Measurements from ENCODE around the gene SSNA1.

The SSNA1 gene

GRCh38 chr9:137178939-137179630, 9.4 kb upstream of the SSNA1 start:
- H3K4me1 ChIP-seq, result no peaks in the 10 kb centered on the region
- no peak overlapping the region for H3K4me3 ChIP-seq
- no peaks in the 10 kb centered on the region for H3K9me3 ChIP-seq
- H3K36me3 ChIP-seq (replicated peaks), result peaks cover 36% of the 10 kb centered on the region
- in situ Hi-C loops (cut with MboI; ENCODE audit: low sequenced_read_pairs), result no loop called here
- no peaks in the 10 kb centered on the region for H3K27me3 ChIP-seq (ENCODE audit: low read depth)
- DNase-seq (ENCODE audit: low spot score in 2 of 2), result no peak

DNA sequence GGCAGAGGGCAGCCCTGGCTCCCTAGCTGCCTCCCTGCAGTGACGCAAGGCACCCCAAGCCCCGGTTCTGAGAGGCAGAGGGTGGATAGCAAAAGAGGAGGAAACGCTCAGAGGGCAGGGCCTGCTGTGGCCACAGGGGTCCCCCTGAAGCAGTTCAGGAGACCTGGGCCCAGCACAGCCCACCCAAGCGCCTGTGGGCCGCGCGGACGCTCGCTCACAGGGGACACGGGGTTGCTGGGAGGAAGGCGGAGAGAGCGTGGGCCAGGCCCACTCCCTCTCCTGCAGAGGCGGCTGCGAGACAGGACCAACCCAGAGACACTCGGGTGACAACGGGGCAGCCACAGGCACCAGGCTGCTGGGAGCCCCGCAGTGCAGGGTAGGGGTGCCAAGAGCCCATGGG, 8.7 kb upstream of the SSNA1 start:
- no peaks in the 10 kb centered on the region for H3K27me3 ChIP-seq (ENCODE audit: low read depth)
- in situ Hi-C loops (cut with MboI; ENCODE audit: low sequenced_read_pairs), result no loop called here
- no peaks in the 10 kb centered on the region for H3K4me1 ChIP-seq
- H3K36me3 ChIP-seq (replicated peaks), result peaks cover 36% of the 10 kb centered on the region
- no peak overlapping the region for H3K4me3 ChIP-seq
- DNase-seq (ENCODE audit: low spot score in 2 of 2), result no peak
- H3K9me3 ChIP-seq, result no peaks in the 10 kb centered on the region

DNA sequence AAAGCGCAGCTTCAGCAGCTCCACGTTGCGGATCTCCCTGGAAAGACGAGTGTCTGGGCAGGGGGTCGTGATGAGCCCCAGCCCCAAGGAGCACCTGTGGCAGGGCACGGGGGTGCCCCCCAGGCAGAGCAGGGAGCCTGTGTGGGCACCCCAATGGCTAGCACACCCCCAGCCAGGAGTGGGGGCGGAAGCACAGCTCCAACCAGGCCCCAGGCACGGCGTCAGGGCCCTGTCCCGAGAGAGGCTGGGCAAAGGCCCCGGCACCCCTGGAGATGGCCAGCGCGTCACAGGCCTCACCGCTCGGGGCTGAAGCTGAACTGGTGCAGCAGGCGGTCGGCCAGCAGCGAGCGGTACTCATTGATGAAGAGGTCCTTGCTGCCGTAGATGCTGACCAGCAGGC, 8.0 kb upstream of the SSNA1 start:
- in situ Hi-C loops (cut with MboI; ENCODE audit: low sequenced_read_pairs), result no loop called here

GRCh38 chr9:137181680-137182079, 6.8 kb upstream of the SSNA1 start:
- no peak for DNase-seq (ENCODE audit: low spot score in 2 of 2)
- H3K36me3 ChIP-seq (replicated peaks), result peaks cover 50% of the 10 kb centered on the region
- peaks cover under 1% of the 10 kb centered on the region; the same call in 1 of the 2 replicates for H3K4me1 ChIP-seq
- H3K27me3 ChIP-seq (ENCODE audit: low read depth), result no peaks in the 10 kb centered on the region
- in situ Hi-C loops (cut with MboI; ENCODE audit: low sequenced_read_pairs), result no loop called here
- H3K9me3 ChIP-seq, result no peaks in the 10 kb centered on the region
- H3K4me3 ChIP-seq, result no peak overlapping the region

More for the DNA sequence above, 8.0 kb upstream of the SSNA1 start:
- H3K27me3 ChIP-seq (ENCODE audit: low read depth), result no peaks in the 10 kb centered on the region
- peaks cover 40% of the 10 kb centered on the region for H3K36me3 ChIP-seq (replicated peaks)
- DNase-seq (ENCODE audit: low spot score in 2 of 2), result no peak
- H3K9me3 ChIP-seq, result no peaks in the 10 kb centered on the region
- no peak overlapping the region for H3K4me3 ChIP-seq
- no peaks in the 10 kb centered on the region for H3K4me1 ChIP-seq

DNA sequence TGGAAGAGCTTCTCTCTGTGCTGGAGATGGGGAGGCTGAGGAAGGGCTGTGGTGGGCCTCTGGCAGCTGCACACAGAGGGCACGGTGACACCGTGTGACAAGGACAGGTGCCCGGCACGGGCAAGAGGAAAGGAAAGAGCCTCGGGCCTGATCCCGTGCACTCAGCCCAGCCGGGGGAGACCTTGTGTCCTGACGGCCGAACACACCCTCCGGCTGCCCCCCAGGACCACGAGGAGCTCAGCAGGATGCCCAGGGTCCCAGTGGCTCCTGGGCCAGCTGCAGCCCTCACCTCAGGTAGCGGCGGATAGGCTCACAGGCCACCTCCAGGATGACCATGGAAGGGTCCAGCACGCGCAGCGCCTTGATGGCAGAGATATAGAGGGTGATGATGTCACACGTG, 5.6 kb upstream of the SSNA1 start:
- DNase-seq (ENCODE audit: low spot score in 2 of 2), result no peak
- peaks cover 50% of the 10 kb centered on the region for H3K36me3 ChIP-seq (replicated peaks)
- H3K27me3 ChIP-seq (ENCODE audit: low read depth), result no peaks in the 10 kb centered on the region
- H3K4me3 ChIP-seq, result no peak overlapping the region
- no peaks in the 10 kb centered on the region for H3K9me3 ChIP-seq
- in situ Hi-C loops (cut with MboI; ENCODE audit: low sequenced_read_pairs), result no loop called here
- H3K4me1 ChIP-seq, result peaks cover 11% of the 10 kb centered on the region

GRCh38 chr9:137183980-137184595, 4.4 kb upstream of the SSNA1 start:
- H3K27me3 ChIP-seq (ENCODE audit: low read depth), result no peaks in the 10 kb centered on the region
- peaks cover 54% of the 10 kb centered on the region for H3K36me3 ChIP-seq (replicated peaks)
- DNase-seq (ENCODE audit: low spot score in 2 of 2), result no peak
- in situ Hi-C loops (cut with MboI; ENCODE audit: low sequenced_read_pairs), result no loop called here
- no peaks in the 10 kb centered on the region for H3K9me3 ChIP-seq
- H3K4me3 ChIP-seq, result no peak overlapping the region
- peaks cover 11% of the 10 kb centered on the region for H3K4me1 ChIP-seq

GRCh38 chr9:137184881-137185660, 3.4 kb upstream of the SSNA1 start:
- Histone ChIP-seq H3K4me1 (peaks cover 18% of the 10 kb centered on the region), H3K4me3 (no peak overlapping the region), H3K36me3 (replicated peaks) (peaks cover 54% of the 10 kb centered on the region), H3K9me3 (no peaks in the 10 kb centered on the region), H3K27me3 (ENCODE audit: low read depth) (no peaks in the 10 kb centered on the region)
- no peak for DNase-seq (ENCODE audit: low spot score in 2 of 2)
- in situ Hi-C loops (cut with MboI; ENCODE audit: low sequenced_read_pairs), result no loop called here

- DNase-seq (ENCODE audit: low spot score in 2 of 2), result no peak
- peaks cover 54% of the 10 kb centered on the region for H3K36me3 ChIP-seq (replicated peaks)
- no peaks in the 10 kb centered on the region for H3K9me3 ChIP-seq
- no peaks in the 10 kb centered on the region for H3K27me3 ChIP-seq (ENCODE audit: low read depth)
- in situ Hi-C loops (cut with MboI; ENCODE audit: low sequenced_read_pairs), result no loop called here
- no peak overlapping the region for H3K4me3 ChIP-seq
- H3K4me1 ChIP-seq, result peaks cover 18% of the 10 kb centered on the region
These were observed 2.6 kb upstream of the SSNA1 start for GRCh38 chr9:137185921-137186320.

DNA sequence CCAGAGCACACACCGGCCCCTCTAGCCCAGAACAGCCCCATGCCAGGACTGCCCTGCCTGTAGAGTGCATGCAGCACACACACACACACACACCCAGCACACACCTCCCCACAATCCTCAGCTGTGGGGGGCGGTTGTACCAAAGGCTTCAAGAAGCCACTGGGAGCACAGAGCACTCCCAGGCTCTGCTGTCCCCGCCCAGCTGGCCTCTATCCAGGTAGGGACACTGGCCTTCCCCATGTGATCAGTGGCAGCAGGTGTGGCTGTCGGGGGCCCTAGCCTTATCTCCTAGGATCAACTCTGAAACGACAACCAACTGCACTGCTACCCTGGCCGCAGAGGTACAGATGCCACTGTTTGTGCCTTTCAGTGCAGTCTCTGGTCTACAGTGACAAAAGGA, 2.1 kb upstream of the SSNA1 start:
- no peak for DNase-seq (ENCODE audit: low spot score in 2 of 2)
- in situ Hi-C loops (cut with MboI; ENCODE audit: low sequenced_read_pairs), result no loop called here
- H3K36me3 ChIP-seq (replicated peaks), result peaks cover 50% of the 10 kb centered on the region
- H3K4me1 ChIP-seq, result peaks cover 18% of the 10 kb centered on the region
- H3K27me3 ChIP-seq (ENCODE audit: low read depth), result no peaks in the 10 kb centered on the region
- H3K4me3 ChIP-seq, result no peak overlapping the region
- H3K9me3 ChIP-seq, result no peaks in the 10 kb centered on the region

DNA sequence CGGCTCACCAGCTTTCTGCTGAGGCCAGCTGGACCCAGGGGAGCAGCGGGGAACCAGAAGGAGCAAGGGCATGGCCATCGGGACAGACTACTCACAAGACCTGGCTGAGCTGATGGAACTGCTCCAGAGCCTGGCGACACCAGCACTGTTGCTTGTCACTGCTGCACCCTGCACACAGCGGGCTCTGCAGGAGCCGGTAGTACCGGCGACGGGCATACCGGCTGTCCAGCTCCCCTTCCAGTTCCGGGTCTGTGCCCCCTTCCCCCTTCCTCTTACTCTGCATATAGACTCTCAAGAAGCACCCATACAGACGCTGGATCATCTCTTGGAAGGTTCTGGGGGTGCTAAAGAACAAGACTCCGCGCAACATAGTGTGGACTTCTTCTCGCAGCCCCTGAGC, 1.1 kb upstream of the SSNA1 start:
- Histone ChIP-seq H3K27me3 (ENCODE audit: low read depth) (no peaks in the 10 kb centered on the region), H3K4me3 (peak overlapping the region; percentile 100), H3K9me3 (no peaks in the 10 kb centered on the region), H3K4me1 (peaks cover 18% of the 10 kb centered on the region), H3K36me3 (replicated peaks) (peaks cover 46% of the 10 kb centered on the region)
- in situ Hi-C loops (cut with MboI; ENCODE audit: low sequenced_read_pairs), result no loop called here
- no peak for DNase-seq (ENCODE audit: low spot score in 2 of 2)

- in situ Hi-C loops (cut with MboI; ENCODE audit: low sequenced_read_pairs), result no loop called here
- peak overlapping the region; percentile 100 for H3K4me3 ChIP-seq
- no peak for DNase-seq (ENCODE audit: low spot score in 2 of 2)
- peaks cover 18% of the 10 kb centered on the region for H3K4me1 ChIP-seq
- no peaks in the 10 kb centered on the region for H3K9me3 ChIP-seq
- H3K27me3 ChIP-seq (ENCODE audit: low read depth), result no peaks in the 10 kb centered on the region
- H3K36me3 ChIP-seq (replicated peaks), result peaks cover 40% of the 10 kb centered on the region
These were observed 388 bp upstream of the SSNA1 start for GRCh38 chr9:137188086-137188489.

GRCh38 chr9:137189297-137190295, 1.1 kb downstream of the SSNA1 start:
- in situ Hi-C loops (cut with MboI; ENCODE audit: low sequenced_read_pairs), result no loop called here
- Histone ChIP-seq H3K36me3 (replicated peaks) (peaks cover 32% of the 10 kb centered on the region), H3K27me3 (ENCODE audit: low read depth) (no peaks in the 10 kb centered on the region), H3K4me3 (peak overlapping the region; percentile 100), H3K4me1 (peaks cover 18% of the 10 kb centered on the region), H3K9me3 (no peaks in the 10 kb centered on the region)
- DNase-seq (ENCODE audit: low spot score in 2 of 2), result no peak

GRCh38 chr9:137190315-137190856, 1.9 kb downstream of the SSNA1 start:
- no peaks in the 10 kb centered on the region for H3K9me3 ChIP-seq
- peaks cover 30% of the 10 kb centered on the region for H3K36me3 ChIP-seq (replicated peaks)
- DNase-seq (ENCODE audit: low spot score in 2 of 2), result no peak
- peaks cover 18% of the 10 kb centered on the region for H3K4me1 ChIP-seq
- no peak overlapping the region for H3K4me3 ChIP-seq
- in situ Hi-C loops (cut with MboI; ENCODE audit: low sequenced_read_pairs), result no loop called here
- no peaks in the 10 kb centered on the region for H3K27me3 ChIP-seq (ENCODE audit: low read depth)
